ENCODE data around the gene NECTIN1.

Gene NECTIN1

DNA sequence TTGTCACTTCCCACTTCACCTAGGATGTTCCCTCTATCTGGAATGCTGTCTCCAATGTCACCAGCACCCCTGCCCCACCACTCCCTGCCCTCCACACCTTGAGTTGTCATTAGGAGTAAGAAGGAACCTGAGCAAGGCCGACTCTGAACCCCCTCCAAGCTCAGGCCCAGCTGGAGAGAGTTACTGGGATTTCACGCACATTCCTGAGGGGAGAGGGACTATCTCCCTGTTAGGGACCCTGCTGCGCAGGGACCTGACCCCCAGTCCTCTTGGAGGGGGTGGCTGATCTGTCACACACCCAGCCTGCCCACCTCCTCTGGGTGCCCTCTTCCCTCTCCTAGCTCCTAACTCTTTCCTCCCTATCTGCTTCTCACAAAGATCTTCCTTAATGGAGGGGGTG is 81.7 kb downstream of the NECTIN1 start:
- ATAC-seq: no peak
- TF ChIP-seq CSDC2 (CRISPR knock-in tag; IDR thresholded peaks at IDR 0.05) (no peak), TOX (CRISPR knock-in tag; IDR thresholded peaks at IDR 0.05; ENCODE audit: borderline replicate concordance) (no peak), ISL1 (CRISPR knock-in tag; IDR thresholded peaks at IDR 0.05) (no peak), TCF4 (CRISPR knock-in tag; IDR thresholded peaks at IDR 0.05; ENCODE audit: borderline replicate concordance) (no peak), ZC3H10 (CRISPR knock-in tag; IDR thresholded peaks at IDR 0.05) (no peak), OSR1 (CRISPR knock-in tag; IDR thresholded peaks at IDR 0.05) (no peak), SNAI2 (CRISPR knock-in tag; IDR thresholded peaks at IDR 0.05) (no peak), GLIS3 (CRISPR knock-in tag; IDR thresholded peaks at IDR 0.05) (no peak), ZNF70 (CRISPR knock-in tag; IDR thresholded peaks at IDR 0.05) (no peak), ARNTL (CRISPR knock-in tag; IDR thresholded peaks at IDR 0.05; ENCODE audit: borderline replicate concordance, low read depth) (no peak)
- TF ChIP-seq, protein P1, sequence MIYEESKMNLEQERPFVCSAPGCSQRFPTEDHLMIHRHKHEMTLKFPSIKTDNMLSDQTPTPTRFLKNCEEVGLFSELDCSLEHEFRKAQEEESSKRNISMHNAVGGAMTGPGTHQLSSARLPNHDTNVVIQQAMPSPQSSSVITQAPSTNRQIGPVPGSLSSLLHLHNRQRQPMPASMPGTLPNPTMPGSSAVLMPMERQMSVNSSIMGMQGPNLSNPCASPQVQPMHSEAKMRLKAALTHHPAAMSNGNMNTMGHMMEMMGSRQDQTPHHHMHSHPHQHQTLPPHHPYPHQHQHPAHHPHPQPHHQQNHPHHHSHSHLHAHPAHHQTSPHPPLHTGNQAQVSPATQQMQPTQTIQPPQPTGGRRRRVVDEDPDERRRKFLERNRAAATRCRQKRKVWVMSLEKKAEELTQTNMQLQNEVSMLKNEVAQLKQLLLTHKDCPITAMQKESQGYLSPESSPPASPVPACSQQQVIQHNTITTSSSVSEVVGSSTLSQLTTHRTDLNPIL (CRISPR knock-in tag; IDR thresholded peaks at IDR 0.05; ENCODE audit: low read depth): no peak
- TF ChIP-seq, protein P2, sequence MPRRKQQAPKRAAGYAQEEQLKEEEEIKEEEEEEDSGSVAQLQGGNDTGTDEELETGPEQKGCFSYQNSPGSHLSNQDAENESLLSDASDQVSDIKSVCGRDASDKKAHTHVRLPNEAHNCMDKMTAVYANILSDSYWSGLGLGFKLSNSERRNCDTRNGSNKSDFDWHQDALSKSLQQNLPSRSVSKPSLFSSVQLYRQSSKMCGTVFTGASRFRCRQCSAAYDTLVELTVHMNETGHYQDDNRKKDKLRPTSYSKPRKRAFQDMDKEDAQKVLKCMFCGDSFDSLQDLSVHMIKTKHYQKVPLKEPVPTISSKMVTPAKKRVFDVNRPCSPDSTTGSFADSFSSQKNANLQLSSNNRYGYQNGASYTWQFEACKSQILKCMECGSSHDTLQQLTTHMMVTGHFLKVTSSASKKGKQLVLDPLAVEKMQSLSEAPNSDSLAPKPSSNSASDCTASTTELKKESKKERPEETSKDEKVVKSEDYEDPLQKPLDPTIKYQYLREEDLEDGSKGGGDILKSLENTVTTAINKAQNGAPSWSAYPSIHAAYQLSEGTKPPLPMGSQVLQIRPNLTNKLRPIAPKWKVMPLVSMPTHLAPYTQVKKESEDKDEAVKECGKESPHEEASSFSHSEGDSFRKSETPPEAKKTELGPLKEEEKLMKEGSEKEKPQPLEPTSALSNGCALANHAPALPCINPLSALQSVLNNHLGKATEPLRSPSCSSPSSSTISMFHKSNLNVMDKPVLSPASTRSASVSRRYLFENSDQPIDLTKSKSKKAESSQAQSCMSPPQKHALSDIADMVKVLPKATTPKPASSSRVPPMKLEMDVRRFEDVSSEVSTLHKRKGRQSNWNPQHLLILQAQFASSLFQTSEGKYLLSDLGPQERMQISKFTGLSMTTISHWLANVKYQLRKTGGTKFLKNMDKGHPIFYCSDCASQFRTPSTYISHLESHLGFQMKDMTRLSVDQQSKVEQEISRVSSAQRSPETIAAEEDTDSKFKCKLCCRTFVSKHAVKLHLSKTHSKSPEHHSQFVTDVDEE (CRISPR knock-in tag; IDR thresholded peaks at IDR 0.05): no peak

- TF ChIP-seq SNAI2 (CRISPR knock-in tag; IDR thresholded peaks at IDR 0.05): no peak
- no peak for TF ChIP-seq BACH2 (CRISPR knock-in tag; IDR thresholded peaks at IDR 0.05; ENCODE audit: borderline replicate concordance)
- TF ChIP-seq RARB (CRISPR knock-in tag; IDR thresholded peaks at IDR 0.05): no peak
- no peak for TF ChIP-seq ZFP30 (CRISPR knock-in tag; IDR thresholded peaks at IDR 0.05)
- no peak for TF ChIP-seq ZNF8 (CRISPR knock-in tag; IDR thresholded peaks at IDR 0.05)
- TF ChIP-seq, protein P3, sequence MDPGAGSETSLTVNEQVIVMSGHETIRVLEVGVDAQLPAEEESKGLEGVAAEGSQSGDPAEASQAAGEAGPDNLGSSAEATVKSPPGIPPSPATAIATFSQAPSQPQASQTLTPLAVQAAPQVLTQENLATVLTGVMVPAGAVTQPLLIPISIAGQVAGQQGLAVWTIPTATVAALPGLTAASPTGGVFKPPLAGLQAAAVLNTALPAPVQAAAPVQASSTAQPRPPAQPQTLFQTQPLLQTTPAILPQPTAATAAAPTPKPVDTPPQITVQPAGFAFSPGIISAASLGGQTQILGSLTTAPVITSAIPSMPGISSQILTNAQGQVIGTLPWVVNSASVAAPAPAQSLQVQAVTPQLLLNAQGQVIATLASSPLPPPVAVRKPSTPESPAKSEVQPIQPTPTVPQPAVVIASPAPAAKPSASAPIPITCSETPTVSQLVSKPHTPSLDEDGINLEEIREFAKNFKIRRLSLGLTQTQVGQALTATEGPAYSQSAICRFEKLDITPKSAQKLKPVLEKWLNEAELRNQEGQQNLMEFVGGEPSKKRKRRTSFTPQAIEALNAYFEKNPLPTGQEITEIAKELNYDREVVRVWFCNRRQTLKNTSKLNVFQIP (CRISPR knock-in tag; IDR thresholded peaks at IDR 0.05; ENCODE audit: borderline replicate concordance, low read depth): no peak
- TF ChIP-seq ESRRG (CRISPR knock-in tag; IDR thresholded peaks at IDR 0.05): no peak
- TF ChIP-seq TOX (CRISPR knock-in tag; IDR thresholded peaks at IDR 0.05; ENCODE audit: borderline replicate concordance): no peak
- TF ChIP-seq ZFP3 (CRISPR knock-in tag; IDR thresholded peaks at IDR 0.05): no peak
- TF ChIP-seq ISL1 (CRISPR knock-in tag; IDR thresholded peaks at IDR 0.05): no peak
- no peak for TF ChIP-seq ZNF70 (CRISPR knock-in tag; IDR thresholded peaks at IDR 0.05)
- no peak for TF ChIP-seq TCF4 (CRISPR knock-in tag; IDR thresholded peaks at IDR 0.05; ENCODE audit: borderline replicate concordance)
- ATAC-seq: no peak
These were observed 84.0 kb downstream of the NECTIN1 start for GRCh38 chr11:119645018-119645417.

DNA sequence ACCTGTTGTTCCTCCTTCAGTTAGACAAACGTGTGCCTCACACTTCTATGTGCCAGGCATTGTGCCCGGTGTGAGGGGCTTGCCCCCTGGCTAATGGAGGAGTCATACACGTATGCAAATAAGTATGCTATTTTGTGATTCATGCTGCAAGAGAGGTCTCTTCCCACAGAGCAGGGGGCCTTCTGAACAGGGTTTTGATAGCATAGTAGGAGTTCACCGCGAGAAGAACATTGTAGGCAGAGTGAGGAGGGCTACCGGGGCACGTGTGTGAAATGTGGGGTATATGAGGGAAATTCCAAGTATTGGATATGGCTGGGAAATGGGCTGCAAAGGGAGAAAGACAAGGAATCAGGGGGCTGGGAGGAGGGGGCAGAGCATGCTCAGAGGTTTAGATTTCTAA is 84.5 kb downstream of the NECTIN1 start:
- ATAC-seq: no peak

GRCh38 chr11:119643876-119644225 is 85.1 kb downstream of the NECTIN1 start:
- no peak for ATAC-seq
- TF ChIP-seq PPARA (CRISPR knock-in tag; IDR thresholded peaks at IDR 0.05; ENCODE audit: borderline replicate concordance) (no peak), ZC3H10 (CRISPR knock-in tag; IDR thresholded peaks at IDR 0.05) (no peak), ZNF565 (CRISPR knock-in tag; conservative IDR thresholded peaks at IDR 0.05; ENCODE audit: low read depth) (no peak), CSDC2 (CRISPR knock-in tag; IDR thresholded peaks at IDR 0.05) (no peak), ISL1 (CRISPR knock-in tag; IDR thresholded peaks at IDR 0.05) (no peak), ARNTL (CRISPR knock-in tag; IDR thresholded peaks at IDR 0.05; ENCODE audit: borderline replicate concordance, low read depth) (no peak)
- TF ChIP-seq, protein P3 (CRISPR knock-in tag; IDR thresholded peaks at IDR 0.05; ENCODE audit: borderline replicate concordance, low read depth): no peak
- TF ChIP-seq, protein P2 (CRISPR knock-in tag; IDR thresholded peaks at IDR 0.05): no peak

More for the DNA sequence above, 84.5 kb downstream of the NECTIN1 start:
- TF ChIP-seq ZFP3 (CRISPR knock-in tag; IDR thresholded peaks at IDR 0.05) (peak; percentile 94), ESRRG (CRISPR knock-in tag; IDR thresholded peaks at IDR 0.05) (no peak)

All from SK-N-SH treated with all-trans-retinoic acid at 6 μM for 48 hours (cell line).